GM19438 (cell line): ENCODE measurements around the gene RAB31.

Source experiments
- ATAC-seq: cut with Tn5 transposase; IDR thresholded peaks from one replicate; pipeline ENCODE4 v1.9.1; 2021; ENCODE audit warnings: low read depth; ENCODE audit not compliant: unreplicated experiment

RAB31 gene

DNA sequence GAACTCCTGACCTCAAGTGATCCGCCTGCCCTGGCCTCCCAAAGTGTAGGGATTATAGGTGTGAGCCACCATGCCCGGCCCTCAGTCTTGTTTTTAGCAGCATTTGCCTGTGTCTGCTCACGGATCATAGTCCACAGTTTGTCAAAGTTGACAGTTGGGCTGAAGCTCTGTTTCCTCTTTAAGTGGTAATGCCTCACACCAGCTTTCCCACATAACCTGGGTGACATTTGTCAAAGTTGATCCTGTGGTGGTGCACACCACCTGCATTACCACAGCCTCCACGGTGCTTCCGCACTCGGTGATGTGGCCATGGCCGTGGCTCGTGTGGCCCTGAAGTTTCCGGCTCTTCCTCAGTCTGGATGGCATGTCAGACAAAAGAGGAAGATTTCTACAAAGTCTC lies 27.1 kb downstream of the RAB31 start:
- no peak for ATAC-seq

DNA sequence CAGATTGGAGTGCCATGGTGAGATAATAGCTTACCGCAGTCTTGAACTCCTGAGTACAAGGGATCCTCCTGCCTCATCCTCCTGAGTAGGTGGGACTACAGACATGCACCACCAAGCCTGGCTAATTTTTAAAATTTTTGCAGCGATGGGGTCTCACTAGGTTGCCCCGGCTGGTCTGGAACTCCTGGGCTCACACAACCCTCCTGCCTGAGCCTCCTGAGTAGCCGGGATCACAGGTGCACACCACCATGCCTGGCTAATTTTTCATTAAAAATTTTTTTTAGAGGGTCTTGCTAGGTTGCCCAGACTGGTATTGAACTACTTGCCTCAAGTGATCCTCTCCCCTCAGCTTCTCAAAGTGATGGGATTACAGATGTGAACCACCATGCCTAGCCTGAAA lies 27.8 kb downstream of the RAB31 start:
- ATAC-seq: no peak

DNA sequence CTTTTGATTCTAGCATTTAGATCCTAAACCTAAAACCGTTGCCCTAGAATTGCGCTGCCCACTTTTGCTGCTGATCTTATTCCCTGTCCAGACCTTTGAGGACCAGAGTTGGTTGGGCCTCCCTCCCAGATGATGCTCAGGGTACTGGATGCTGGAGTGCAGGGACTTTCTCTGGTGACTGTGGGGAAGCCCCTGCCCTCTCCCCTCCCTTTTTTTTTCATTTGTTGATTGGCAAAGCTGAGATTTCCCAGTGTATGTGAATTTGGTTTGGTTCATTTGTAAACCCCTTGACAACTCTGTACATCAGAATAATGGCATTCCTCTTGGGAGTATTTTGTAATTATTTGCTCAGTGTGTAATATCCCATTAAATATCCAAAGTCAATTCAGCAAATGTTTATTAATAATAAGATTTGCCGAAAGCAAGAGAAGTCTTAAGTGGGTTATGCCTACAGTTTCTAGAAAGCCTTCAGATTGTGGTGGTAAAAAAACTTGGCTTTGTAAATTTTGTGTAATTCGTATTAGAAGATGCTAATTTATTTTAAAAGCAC lies 28.3 kb downstream of the RAB31 start:
- ATAC-seq: no peak

DNA sequence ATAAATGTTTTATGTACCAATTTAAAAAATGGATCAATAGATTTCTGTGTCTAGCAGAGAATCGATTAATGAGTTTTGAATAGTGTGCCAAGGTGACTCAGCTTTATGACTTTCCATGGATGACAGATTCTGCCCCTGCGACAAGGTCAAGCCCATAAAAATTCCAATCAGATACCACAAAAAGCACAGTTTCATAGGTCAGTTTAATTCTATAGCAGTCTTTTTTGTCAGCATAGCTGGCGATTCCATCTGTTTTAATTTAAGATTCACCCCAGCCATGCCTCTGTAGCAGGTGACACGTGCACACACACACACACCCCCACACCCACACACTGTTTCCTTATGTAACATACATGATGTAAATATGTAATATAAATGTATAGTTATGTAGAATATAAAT lies 28.9 kb downstream of the RAB31 start:
- ATAC-seq: no peak

DNA sequence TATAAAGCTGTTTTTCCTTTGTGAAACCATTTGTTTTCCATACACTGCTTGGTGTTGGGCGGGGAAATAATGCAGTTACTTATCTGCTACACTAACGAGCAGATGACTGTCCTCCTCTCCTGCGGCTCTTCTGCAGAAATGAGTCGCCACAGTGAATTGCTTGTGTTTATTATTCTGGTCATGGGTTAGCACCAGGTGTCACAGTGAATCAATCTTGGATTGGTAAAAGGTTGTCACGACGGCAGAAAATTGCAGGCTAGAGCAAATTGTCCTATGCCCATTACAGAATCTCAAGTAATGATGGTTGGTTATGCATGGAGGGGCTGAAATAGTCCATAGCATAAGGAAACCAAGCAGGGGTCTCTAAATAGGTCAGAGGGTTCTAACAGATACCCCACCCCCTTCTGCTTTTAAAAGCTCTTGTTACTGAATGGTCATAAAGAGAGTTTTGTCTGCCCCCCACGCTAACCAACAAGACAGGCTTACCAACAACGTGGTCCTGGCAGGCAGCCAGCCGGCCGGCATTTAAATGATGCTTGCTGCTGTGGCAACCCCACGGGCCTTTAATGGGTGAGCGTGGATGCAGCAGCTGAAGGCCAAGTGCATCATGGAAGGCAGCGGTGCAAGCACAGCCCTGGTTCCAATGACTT lies 29.5 kb downstream of the RAB31 start:
- no peak for ATAC-seq

DNA sequence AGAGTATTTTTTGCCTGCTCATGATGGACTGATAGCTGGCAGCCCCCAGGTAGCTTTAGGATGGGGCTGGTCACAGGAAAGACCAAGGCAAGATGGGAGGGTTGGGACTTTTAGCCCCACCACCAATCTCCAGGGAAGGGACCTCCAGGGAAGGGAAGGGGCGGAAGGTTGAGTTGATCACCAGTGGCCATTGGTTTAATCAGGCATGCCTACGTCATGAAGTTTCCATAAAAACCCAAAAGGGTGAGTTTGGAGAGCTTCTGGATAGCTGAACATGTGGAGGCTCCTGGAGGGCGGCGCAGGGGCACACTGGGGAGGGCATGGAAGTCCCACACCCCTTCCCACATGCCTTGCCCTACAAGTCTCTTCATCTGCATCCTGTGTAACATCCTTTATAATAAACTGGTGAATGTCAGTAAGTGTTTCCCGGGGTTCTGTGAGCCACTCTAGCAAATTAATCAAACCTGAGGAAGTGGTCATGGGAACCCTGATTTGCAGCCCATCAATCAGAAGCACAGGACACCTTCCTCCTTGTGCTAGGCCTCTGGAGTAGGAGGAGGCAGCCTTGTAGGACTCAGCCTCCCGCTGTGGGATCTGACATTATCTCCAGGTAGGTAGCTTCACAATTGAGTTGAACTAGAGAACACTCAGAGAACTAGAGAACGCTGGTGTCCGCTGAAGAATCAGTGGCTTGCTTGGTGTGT lies 30.3 kb downstream of the RAB31 start:
- no peak for ATAC-seq

DNA sequence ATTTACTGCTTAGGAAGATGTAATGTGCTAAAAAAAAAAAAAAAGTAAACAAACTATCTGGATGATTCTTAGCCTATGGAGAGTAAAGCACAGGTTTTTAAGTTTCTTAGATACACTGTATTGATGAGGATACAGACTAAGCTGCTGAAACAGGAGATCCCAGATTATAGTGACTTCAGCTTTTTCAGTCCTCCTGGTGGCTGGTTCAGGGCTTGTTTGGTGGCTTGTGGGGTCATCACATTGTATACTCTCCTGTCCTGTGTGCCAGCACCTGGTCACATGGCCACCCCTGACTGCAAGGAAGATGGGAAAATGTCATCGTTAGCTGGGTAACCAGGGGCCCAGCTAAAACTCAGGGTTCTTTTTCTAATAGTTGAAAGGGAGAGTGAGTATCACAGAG lies 31.4 kb downstream of the RAB31 start:
- ATAC-seq: no peak

DNA sequence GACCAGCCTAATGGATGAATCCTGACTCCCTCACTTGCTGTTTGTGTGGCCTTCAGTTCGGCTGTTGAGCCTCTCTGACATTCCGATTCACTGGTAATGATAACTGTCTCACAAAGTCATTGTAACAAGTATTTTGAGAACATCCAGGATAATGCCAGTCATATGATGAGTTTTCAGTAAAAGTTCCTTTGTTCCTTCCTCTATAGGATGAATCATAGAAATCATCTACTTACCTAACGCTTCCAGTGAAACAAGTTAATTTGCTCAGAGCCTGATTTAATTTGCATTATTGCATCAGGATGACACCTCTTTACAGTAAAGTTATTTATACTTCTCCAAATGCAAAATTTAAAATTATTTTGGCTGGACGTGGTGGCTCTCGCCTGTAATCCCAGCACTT lies 32.0 kb downstream of the RAB31 start:
- no peak for ATAC-seq

DNA sequence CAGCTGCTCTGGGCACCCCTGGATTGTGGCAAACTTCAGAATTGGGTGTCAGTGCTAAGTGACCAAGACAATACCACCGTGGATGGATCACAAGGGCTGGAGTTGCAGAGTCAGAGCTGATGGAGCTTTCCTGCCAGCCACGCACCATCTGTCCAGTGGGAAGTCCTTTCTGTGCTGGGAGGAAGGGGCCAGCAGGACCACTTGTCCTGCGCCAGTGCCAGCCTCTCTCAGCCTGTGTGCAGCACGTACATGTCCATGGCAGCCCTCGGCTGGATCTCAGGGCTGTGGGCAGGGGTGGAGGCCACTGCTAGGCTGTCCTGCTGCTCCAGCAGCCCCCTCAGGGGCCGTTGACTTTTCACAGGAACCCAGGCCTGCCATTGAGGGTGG lies 33.3 kb downstream of the RAB31 start:
- no peak for ATAC-seq

DNA sequence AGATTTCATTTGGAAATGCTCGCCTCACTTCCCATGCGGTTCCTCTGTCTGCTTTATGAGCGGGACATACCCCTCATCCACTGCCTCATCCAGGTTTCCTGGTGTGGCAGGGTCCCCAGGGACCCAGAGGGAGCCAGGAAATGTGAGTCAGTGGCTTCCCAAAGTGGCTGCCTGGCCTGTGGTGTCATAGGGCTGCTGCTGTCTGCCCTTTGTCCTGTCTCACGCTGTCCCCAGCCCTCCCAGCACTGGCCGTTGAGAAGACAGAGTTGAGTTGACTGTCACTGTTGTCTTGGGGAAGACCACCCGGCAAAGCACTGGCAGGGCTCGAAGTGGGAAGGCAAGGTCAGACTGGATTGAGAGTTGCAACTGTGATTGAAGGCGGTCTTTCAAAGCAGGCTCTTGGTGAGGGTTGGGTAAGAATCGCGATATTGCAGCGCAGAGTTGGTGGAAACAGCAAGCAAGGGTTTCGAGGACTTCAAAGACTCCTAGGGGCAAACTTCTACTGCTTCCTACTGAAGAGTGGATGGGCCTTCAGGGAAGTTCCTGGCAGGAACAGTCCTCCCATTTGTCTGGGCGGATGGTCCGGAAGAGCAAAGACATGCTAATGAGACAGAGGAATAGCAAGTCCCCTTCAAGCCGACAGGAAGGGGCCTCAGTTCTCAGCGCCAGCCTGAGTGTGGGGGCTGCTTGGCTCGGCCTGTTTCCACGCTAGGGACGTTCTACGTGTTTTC lies 33.9 kb downstream of the RAB31 start:
- ATAC-seq: no peak

DNA sequence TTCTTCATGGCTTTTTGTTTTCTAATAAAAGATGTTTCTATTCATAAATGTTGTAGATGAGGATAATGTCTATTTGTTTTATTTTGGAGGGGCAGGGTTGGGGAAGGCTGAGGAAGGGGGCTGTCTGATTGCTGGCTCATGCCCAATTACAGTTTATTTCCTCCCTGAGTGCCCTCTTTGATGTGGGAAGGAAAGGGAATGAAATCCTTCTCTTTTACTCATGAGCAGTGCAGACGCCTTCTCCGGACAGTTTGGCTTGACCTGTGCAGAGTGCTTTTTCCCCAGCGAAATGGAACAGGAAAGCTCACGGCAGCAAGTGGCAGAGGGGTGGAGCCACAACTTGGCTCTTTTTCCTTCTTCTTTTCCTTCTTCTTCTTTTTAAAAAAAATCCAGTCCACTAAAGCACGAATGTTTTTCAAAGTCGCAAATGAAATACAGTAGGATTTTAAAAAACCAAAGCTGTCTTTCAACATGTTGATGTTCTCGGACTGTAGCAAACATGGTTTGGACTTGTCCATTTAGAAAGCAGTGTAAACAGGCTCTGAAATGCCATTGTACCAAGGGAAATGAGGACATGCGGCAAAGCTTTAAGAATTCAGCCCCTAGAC lies 34.5 kb downstream of the RAB31 start:
- no peak for ATAC-seq

DNA sequence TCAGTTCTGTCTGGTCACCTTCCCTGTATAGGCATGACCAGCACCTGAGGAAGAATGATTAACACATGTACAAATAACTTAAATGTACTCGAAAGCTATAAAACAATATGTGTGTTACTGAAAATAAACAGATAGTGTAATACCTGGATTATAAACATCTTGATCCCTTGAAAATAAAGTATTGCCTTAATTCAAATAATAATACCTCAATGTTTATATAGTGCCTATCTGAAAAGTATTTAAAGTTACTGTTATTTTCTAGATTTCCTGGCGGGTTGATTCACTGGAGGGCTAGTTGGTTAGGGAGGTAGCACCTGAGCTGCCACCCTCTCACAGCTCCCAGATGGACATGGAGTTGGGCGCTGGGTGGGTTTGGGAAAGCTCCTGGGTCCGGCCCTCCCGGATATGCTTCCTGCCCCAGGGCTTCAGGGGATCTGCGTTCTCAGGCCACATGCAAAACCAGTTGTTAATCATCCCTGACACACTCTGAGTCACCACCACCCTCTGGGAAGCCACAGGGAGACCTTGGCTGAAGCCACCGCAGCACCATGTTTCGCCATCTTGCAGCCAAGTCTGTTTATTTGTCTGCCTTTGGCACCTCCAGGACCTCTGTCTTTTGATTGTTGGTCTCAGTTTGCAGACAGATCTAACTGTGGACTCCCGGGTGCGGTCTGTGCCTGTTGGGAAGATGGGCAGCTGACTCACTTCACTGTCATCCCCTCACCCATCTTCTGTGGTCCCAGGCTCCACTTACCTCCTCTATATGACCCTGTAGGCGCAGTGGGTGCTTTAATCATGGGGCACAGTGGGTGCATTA lies 35.3 kb downstream of the RAB31 start:
- ATAC-seq: no peak

DNA sequence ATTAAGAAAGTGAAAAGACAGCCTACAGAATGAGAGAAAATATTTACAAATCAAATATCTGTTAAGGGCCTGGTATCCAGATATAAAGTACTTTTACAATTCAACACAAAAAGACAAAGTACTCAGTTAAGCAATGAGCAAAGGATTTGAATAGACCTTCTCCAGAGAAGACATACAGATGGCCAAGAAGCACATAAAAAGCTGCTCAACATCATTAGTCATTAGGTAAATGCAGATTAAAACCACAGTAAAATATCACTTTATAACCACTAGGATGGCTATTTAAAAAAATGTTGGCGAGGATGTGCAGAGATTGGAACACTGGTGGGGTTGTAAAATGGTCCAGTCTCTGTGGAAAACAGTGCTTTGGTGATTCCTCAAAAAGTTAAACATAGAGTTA lies 38.9 kb downstream of the RAB31 start:
- ATAC-seq: no peak

DNA sequence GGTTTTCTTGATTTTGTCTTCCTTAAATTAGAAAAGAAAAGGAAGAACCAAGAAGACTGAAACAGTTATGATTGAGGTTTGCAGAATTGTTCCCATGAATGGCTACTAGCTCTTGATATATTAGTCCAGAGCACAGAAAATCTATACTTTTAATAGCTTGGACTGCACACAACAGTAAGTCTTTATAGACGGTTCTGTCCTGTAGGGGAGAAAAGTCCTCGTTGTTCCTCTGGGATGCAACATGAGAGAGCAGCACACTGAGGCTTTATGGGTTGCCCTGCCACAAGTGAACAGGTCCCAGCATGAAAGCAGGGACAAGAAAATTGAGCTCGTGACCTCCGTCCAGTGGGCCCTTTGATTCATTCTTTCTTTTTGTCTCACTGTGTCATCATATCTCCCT lies 41.5 kb downstream of the RAB31 start:
- ATAC-seq: no peak

DNA sequence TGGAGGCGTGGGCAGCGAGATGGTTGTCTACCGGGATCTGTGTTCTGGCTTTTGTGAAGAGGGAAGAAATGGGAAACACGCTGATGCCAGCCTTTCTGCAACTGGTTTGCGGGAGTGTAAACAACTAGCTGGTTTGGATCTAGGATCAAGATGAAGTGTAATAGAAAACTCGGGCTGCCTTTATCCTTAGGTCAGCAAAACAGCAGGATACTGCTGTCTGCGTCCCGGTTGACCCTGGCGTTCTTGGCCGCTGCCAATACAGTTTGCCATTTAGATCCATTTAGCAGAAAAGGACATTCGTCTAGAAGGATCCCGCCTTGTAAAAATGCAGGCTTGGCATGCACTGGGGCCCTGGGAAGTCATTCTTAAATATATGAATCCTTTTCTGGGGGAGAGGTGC lies 42.0 kb downstream of the RAB31 start:
- ATAC-seq: no peak

DNA sequence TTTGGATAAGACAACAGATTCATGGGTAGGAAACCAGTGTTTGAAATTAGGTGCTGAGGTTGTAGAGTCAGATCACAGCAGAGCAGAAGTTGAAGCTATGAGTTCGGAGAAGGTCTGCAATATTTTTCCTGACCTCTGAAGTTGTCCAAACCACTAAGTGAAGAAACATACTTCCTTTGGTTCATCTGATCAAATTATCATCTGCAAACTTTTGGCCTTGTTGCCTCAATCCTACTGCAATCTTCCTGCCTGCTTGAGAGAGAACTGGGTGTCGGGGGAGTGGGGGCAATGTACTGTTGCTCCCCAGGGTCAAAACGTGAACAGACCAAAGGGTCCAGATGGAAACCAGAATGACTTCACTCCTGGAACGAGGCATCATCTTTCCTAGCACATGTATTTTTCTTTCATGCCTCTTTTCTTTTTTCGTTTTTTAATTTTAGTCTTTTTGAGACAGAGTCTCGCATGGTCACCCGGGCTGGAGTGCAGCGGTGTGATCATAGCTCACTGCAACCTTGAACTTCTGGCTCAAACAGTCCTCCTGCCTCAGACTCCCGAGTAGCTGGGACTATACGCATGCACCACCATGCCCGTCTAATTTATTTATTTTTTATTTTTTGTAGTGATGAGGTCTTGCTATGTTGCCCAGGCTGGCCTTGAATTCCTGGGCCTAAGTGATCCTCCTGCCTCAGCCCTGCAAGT lies 42.7 kb downstream of the RAB31 start:
- ATAC-seq: no peak

DNA sequence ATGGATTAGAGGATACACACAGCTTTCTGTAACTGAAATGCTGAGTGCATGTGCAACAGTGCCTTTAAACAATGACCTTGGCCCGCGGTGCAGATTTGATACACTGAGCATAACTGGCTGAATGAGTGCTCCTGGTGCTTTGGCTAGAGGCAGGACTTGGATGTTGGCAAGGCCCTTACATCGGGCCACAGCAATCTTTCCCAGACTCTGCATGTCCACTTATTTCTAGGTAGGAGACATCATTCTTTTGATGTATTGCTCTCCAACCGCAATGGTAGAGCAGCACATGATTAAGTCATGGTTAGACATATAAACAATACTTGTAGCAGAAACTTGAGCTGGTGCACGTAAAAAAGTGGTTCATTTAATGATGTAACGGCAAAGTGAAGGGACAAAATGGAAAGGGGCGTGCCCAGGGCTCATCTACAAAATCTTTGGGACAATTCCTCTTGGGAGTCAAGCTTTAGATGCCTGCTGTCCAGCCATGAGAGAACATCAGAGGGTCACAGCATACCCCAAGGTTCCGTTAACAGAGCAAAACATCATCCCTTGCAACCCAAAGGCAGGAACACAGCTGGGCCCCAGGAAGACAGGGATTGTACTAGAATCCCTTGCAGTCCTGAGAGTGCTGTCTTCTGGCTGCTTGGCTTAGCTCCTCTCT lies 43.4 kb downstream of the RAB31 start:
- ATAC-seq: no peak

DNA sequence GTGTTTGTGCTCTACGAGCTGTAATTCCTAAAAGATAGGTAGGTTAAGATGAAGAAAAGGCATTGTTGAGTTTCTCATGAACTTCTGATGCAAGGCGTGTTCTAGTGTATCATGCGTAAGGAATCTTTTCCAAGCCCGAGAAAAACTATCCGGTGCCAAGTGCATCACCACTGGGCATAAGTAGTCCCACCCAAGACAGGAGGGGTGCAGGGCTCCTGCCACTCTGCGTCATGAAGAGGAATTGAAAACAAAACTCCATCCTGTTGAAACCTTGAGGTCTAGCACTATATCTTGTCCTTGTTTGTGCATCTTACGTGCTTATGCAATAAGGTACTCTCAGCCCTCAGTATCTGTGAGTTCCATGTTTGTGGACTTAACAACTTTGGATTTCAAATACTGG lies 45.7 kb downstream of the RAB31 start:
- ATAC-seq: no peak

DNA sequence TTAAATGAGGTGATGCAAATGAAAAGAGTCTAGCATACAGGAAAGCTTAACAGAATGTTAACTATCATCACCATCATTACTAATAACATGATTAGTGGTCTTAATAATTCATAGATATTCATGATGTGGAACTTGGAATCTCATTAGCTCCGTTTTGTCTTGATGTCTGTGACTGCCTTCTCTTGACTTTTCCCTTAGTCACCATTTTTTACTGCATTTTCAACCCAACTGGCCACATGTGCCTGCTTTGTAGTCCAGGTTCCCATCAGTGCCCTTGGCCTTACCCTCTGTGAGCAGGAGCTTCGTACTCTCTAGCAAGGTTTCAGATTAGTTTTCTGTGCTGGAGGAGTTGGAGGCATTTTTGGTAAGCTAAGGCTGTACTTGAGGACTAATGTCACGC lies 47.0 kb downstream of the RAB31 start:
- ATAC-seq: no peak
